Measurements from ENCODE around the gene OR52E4.
A peak's percentile ranks its signal among the peaks of the same experiment; 100 is the strongest.

OR52E4 gene

DNA sequence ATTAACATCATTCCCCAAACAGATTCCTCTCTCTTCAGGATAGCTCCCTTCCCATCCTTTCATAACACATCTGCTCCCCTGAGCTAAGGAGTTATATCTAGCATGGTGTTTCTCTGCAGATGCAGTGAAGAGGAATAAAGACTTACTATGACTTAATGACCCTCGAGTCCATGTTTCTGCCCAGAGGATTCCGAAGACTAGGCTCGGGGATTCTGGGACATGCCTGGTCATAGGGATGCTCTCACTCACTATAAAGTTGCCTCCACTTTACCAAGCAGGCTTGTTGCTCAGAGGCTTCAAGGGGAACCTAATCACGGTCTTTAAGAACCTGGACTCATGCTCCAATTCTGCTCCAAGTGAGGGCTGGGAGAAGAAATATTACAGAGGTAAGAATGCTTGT, at the start of gene OR52E4:
TSS of gene OR52E4 (plus strand) at position 301 of the 400 bp plus-strand sequence. CDS start 3,664 bp downstream, outside the sequence.
- DNase-seq: no peak

DNA sequence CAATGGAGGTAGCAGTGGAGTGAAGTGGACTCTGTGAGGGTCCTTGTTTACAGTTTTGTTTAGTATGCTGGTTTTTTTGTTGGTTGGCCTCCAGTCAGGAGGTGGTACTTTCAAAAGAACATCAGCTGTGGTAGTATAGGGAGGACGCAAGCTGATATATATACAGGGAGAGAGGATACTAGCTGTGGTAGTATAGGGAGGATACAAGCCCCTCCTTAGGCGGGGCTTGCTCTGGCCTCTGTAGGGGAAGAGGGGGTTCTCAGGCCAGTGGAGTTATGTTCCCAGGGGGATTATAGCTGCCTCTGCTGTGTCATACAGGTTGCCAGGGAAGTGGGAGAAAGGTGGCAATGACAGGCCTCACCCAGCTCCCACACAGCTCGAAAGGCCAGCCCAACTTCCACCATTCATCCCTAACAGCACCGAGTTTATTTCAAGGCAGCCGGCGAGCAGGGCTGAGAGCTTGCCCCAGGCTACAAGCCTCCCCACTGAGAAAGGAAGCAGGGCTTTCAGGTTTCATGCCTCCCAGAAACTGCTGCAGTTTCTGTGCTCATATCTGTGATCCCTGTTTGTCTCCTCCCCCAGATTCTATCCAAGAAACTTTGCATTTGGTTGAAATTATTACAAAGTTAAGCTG, 49.1 kb upstream of the OR52E4 start:
- no peak for DNase-seq

GRCh38 chr11:5833446-5833845, 47.0 kb upstream of the OR52E4 start:
- no peak for DNase-seq

GRCh38 chr11:5837695-5838094, 42.7 kb upstream of the OR52E4 start:
- no peak for DNase-seq

- no peak for DNase-seq
These were observed 38.6 kb upstream of the OR52E4 start, which contains the start of gene OR52E6 for GRCh38 chr11:5841797-5842196. OR52E6 (minus strand) TSS chr11:5841897; CDS start chr11:5841897, 0 bp downstream.

DNA sequence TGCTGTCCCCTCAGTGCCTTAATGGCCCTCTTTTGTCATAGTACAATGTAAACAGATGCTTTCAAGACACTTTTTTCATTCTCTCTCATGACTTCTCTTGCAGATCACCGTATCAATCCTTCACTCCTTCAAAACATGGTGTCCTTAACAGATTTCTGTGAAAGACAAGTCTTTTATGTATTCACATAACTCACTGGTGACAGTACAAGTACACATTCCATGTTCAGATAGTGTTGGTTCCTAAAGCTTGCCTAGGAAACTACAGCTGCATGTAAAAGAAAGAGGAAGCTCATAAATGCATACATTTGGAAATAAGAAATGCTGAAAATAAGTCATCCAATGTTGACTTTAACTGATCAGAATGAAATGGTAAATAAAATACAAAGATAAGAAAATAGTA, 33.7 kb upstream of the OR52E4 start:
- no peak for DNase-seq

GRCh38 chr11:5847711-5848110, 32.7 kb upstream of the OR52E4 start:
- DNase-seq: no peak

DNA sequence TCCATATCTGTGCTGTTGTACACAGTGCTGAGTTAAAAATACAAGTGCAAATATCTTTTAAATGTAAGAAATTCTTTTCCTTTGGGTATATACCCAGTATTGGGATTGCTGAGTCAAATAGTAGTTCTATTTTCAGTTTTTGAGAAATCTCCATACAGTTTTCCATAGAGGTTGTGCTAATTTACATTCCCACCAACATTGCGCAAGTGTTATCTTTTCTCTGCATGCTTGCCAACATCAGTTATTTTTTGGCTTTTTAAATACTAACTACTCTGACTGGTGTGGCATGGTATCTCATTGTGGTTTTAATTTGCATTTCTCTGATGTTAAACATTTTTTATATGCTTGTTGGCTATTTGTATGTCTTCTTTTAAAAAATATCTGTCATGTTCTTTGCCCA, 29.4 kb upstream of the OR52E4 start:
- no peak for DNase-seq

DNA sequence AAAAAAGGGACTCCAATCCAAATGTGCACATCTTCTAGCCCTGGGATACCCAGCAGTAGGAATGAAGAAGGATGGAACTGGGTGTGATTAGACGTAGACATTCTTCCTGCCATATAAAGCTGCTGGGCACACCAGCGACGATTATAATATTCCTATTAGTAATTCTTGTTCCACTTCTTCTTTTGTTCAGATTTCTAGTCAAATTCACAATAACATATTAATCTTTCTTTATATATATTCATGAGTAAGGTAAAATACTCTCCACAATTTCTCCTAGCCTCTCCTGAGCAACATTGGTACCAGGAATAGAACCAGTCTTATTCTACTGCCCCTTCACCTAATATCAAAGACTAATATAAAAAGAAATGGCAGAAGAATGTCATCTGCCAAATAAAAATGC, 22.8 kb upstream of the OR52E4 start, which contains the start of gene OR52E8:
TSS of gene OR52E8 (minus strand) at position 101 of the 400 bp plus-strand sequence. CDS start at position 101, 0 bp downstream.
- no peak for DNase-seq

DNA sequence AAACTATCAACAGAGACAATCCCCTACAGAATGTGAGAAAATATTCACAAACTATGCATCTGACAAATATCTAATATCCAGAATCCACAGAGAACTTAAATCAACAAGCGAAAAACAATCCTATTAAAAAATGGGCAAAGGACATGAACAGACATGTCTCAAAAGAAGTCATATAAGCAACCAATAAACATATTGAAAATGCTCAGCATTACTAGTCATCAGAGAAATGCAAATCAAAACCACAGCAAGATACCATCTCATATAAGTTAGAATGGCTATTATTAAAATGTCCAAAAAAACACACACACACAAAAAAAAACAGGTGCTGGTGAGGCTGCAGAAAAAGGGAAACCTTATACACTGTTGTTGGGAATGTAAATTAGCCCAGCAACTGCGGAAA, 14.6 kb upstream of the OR52E4 start:
- DNase-seq: no peak

- no peak for DNase-seq
These were observed 1.9 kb upstream of the OR52E4 start for GRCh38 chr11:5878564-5878963.

DNA sequence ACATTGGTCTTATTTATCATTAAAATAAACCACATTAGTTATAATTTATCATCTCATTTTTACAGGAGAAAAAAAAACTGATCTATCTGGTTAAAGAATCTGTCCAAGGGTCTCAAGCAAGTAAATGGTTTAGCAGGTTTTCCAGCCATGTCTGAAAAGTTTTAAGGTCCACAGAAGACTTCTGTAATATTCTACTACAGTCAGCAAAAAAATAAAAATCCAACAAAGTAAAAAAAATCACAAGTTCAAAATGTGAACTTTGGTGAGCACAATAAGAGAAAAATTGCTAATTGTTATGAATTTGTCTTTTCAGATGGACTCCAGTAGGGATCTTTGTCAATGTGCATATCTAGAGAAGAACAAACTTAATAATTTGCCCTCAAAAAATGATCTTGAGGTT, 1.3 kb downstream of the OR52E4 start:
- no peak for DNase-seq

DNA sequence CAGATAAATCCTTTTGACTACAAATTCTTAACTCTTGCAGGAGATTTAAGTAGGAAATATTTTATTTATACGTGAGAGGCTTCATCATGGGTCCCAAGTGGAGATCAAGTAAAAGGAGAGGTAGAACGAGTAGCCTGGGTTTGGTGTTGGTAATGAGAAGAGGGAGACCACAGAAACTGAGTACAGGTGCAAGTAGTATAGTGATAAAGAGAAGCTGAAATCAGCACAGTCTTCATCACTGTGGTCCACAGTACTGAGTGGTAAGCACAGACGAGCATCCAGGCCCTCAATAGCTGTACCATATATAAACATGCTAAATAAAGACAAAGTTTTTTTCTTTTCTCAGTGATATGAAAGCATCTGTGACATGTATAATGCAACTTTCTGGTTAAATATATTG, 6.7 kb downstream of the OR52E4 start:
- no peak for DNase-seq

GRCh38 chr11:5887661-5888060, 7.2 kb downstream of the OR52E4 start:
- no peak for DNase-seq

DNA sequence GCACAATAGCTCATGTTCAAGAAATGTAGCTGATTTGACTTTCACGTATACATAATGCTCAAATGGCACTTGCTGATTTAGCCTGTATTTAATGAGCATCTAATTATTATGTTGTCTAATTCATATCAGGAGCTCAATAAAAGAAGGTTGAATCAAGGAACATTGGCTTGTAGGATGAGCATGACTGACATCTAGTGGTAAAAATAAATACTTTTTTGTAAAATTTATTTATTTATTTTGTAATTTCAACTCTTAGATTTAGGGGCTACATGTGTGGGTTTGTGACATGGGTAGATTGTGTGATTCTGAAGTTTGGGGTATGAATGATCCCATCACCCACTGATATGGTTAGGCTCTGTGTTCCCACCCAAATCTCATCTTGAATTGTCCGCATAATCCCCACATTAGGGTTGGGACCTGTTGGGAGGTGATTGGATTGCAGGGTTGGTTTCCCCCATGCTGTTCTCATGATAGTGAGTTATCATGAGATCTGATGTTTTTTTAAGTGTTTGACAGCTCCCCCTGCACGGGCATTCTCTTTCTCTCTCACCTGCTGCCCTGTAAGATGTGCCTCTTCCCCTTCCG, 10.9 kb downstream of the OR52E4 start:
- no peak for DNase-seq

DNA sequence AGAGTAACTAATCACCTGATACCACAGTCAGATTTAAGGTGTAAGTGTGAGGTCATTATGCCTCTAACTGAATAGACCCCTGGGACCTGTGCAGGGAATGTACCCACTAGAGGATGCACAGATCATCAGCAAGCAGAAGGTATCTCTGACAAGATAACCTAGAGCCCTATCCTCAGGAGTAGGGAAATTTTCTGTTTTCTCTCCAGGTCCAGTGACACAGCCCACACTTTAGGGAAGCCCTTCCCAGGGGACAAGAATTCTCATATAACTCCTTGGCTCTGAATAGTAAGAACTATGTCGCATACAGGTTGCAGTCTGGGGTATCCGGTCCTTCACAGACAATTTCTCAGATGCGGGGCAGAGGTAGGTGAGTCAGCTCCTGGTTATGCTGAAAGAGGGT, 12.5 kb downstream of the OR52E4 start, which contains the start of gene OR52E5:
TSS of gene OR52E5 (plus strand) at position 301 of the 400 bp plus-strand sequence. CDS start 7,569 bp downstream, outside the sequence.
- no peak for DNase-seq

DNA sequence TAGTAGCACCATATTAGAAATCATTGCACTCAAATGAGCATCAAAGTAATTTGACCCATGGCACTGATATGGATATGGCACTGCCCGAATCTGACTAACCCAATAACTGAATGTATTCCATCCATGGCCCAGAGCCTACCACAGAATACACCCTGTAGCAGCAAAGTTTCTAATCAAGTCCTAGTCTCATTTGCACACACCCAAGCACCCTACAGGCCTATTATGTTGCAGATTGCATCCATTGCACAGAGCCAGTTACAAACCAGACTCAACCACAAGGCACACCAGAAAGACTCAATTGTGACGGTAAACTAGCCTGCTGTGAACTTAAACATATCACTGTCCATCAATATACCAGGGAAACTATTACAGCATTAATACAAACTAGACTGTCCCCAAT, 19.1 kb downstream of the OR52E4 start:
- DNase-seq: no peak

GRCh38 chr11:5910540-5910939, 30.1 kb downstream of the OR52E4 start:
- DNase-seq: no peak

- DNase-seq: no peak
These were observed 42.5 kb downstream of the OR52E4 start for GRCh38 chr11:5922749-5923426.

- DNase-seq: no peak
These were observed 43.0 kb downstream of the OR52E4 start for GRCh38 chr11:5923427-5923776.

DNA sequence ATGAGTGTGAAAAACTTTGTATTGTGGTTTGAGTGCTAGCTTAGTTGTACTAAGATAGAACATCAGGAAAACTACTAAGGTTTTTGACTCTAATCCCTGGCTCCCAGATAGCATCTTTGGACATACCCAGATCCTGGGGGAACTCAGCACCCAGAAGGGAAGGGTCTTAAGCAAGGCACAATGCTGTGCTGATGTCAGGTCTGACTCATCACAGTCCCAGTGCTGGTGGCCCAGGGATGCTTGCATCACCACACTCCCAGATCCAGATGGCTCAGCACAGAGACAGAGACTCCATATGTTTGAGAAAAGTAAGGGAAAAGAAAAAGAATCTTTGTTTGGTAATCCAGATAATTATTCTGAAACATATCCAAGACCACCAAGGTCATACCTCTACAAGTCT, 43.4 kb downstream of the OR52E4 start:
- DNase-seq: no peak

DNA sequence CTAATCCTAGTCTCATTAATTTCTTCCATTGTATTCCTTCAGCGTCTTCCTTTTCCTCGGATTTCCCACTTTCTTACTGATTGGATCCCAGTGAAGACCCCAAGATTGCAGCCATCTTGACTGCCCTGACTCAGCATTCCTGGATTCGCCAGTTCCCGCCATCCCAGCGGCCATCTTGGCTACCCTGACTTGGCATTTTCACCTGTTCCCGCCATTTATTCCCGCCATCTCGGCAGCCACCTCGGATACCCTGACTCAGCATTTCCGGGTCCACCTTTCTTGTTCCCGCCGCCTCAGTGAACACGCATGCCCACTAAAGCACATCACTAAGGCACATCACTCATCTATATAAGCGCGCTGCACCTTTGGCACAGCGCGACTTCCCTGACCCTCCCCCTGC, 47.8 kb downstream of the OR52E4 start:
- peak; percentile 27 for DNase-seq

DNA sequence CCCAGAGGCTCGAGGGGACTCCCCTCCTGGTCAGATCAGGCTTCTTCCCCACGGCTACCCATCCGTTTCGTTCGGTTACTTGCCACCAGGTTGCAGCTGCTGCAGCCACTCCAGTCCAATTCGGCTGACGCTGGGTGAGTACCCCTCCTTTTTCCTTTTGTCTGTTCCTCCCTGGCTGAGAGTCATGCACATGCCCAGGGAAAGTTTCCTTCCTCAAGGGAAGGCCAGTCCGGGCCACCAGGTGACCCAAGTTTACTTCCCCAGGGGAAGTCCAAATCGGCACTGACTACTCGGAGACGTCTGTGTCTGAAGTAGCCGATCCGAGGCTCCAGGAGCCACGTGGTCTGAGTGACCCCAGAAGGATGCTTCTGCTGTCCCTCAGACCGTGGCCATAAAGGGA, 48.4 kb downstream of the OR52E4 start:
- no peak for DNase-seq
